GM20000 (cell line): ENCODE data around the gene SNCAIP.

Experiments
- DNase-seq: peaks from one replicate; pipeline ENCODE4 v3.0.0; 2012; ENCODE audit warnings: low spot score
- CTCF ChIP-seq: IDR thresholded peaks from 2 replicates; pipeline ENCODE4 v1.5.1; 2012; ENCODE audit warnings: mild to moderate bottlenecking, control low read depth; ENCODE audit errors: extremely low read depth, missing control alignments

Gene SNCAIP

DNA sequence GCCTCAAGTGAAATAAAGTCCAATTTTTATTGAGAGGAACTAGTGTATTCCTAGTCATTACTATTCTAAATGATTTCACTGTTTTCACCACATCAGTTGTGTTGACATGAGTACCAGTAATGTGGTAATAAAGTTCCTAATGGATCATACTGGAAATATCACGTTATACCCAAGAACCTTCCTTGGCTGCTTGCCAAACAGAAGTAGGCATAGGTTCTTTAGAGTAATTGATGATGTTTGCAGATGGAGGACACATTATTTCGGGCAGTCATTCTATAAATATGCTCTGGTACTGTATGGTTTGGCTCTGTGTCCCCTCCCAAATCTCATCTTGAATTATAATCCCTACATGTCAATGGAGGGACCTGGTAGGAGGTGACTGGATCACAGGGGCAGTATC lies 15.1 kb downstream of the SNCAIP start:
- no peak for DNase-seq
- no peak for TF ChIP-seq CTCF

DNA sequence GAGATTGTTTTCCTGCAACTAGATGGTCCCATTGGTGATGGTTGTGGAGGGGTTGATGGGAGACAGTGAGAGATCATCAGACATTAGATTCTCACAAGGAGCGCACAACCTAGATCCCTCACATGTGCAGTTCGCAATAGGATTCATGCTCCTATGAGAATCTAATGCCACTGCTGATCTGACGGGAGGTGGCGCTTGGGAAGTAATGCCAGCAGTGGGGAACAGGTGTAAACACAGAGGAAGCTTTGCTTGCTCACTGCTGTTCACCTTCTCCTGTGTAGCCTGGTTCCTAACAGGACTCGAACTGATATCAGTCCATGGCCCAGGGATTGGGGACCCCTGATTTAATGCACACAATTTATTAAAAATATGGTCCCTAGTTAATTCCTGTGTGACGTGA lies 18.8 kb downstream of the SNCAIP start:
- TF ChIP-seq CTCF, result no peak
- DNase-seq, result no peak

DNA sequence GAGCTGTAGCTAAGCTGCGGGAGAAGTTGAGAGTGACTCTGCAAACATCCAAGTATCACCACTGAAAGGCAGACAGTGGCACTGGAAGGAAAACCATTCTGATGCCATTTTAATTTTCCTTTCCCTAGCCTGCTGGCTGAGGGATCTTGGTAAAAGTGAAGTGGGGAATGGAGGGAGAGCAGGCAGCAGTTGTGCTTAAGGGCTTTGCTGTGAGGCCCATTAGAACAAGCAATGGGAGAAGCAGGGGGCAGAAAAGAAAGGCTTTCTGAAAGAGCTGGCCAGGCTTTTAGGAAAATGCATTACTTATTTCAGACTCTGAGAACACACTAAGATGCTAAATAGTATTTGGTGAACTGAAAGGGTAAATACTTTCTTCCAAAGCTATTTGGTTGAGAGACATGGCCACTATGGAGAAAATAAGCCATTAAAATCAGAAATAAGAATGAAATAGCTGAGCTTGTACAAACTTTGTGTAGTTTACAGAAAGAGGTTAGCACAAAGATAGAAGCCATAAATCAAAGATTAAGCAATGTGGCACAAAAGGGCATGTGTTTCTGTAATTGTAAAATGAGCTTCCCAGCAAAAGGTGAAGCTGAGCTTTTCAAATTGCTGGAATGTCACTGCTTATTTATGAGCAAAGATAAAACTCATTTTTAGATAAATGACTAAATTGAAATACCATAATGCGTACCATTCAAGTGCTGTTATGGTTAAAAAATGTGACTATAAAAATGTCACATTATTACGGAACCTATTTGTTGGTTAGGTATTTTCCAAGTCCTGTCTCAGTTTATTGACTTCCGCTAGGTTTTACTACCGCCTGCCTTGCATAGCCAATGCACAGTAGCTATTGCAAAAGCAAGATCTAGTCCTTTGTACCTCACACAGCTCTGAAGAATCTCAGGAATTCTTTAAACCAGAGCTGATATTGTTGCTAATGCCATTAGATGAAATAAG lies 20.8 kb downstream of the SNCAIP start:
- DNase-seq, result no peak
- no peak for TF ChIP-seq CTCF

DNA sequence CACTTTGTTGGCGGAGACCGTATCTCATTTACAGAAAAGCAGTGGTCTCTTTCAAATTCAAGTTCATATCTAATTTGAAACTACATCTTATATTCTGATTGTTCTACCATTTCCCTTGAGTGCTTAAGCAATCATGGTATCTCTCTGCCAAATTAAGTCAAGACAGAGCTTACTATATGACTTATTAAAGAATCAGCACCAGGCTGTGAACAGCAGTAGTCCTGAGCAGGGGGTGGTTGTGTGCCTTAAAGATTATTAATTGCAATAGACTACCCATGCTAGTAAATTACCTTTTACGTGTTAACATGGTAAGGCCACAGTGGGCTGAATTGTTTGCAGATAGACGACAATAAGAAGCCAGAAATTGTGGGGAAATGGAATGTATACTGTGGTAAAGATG lies 21.5 kb downstream of the SNCAIP start:
- no peak for TF ChIP-seq CTCF
- DNase-seq, result no peak

DNA sequence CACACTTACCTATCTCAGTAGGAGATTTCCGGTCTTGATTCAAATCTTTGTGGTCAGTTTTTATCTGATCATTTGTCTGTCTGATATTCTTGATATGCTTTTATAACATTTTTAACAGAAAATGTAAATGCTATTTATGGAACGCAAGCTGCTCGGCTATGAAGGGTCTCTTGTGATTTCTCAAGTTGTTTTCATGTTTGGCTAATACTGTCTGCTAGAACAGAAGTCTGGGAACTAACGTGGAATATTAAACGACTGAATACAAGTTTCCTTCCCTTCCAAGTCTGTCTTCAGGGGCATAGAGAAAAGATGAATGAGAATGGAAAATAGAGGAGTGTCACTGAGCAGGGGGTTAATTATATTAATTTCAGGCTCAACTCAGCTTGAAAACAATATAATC lies 27.6 kb downstream of the SNCAIP start:
- TF ChIP-seq CTCF, result no peak
- DNase-seq, result no peak

DNA sequence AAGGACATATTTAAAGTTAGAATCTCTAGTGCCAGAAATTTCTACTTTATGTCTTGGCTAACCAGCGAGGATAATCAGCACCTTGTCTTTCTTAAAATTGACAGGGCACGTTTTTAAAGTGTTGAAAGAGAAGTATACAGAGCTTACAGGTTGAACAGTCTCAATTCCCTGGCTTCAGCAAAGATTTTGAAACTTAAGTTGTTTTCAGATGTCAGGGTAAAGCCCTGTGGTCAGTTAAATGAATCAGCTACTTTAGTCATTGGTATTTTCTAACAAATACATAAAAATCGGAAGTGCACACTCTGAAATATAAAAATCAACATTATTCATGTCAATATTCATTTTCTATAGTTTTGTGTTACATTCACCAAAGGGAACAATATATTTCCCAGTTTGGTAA lies 29.1 kb downstream of the SNCAIP start:
- no peak for TF ChIP-seq CTCF
- DNase-seq, result no peak

DNA sequence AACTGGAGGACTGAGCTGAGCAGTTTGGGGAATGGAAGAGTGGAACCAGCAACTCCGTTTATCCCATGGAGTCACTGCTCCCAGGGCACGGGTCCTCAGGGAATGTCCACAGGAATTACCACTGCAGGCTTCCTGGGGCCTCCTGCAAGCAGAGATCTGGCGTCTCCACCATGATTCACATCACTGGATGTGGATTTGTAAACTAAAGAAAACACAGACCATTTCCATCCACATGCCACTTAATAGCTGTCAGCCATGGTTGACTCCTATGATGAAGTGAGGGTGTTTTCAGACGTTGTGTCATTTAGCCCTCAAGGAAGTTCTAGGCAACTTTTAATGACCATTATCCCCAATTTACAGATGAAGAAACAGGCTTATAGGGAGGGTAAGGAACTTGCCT lies 30.2 kb downstream of the SNCAIP start:
- TF ChIP-seq CTCF, result no peak
- no peak for DNase-seq
